ENCODE measurements around the gene RABL3.
A peak's percentile ranks its signal among the peaks of the same experiment; 100 is the strongest.
"Not testable (repeated sequence)": the region's sequence is repeated elsewhere in the genome, so short reads cannot be mapped to it uniquely, and the experiment has no call there.

Gene RABL3

GRCh38 chr3:120741320-120741719, 996 bp downstream of the RABL3 start:
- no peak for TF ChIP-seq CTCF (conservative IDR thresholded peaks at IDR 0.05; ENCODE audit: control insufficient read depth, insufficient read depth, low read depth, low read length)

GRCh38 chr3:120738006-120738405, 4.3 kb downstream of the RABL3 start:
- DNase-seq (ENCODE audit: low read depth); H3K4me3 ChIP-seq (ENCODE audit: control insufficient read depth, low read depth, low read length): not testable (repeated sequence)

More at GRCh38 chr3:120741320-120741719, 996 bp downstream of the RABL3 start:
- H3K4me3 ChIP-seq (ENCODE audit: control insufficient read depth, low read depth, low read length), result peak overlapping the region; percentile 96
- no peak for DNase-seq (ENCODE audit: low read depth)

GRCh38 chr3:120730576-120731542, 11.5 kb downstream of the RABL3 start:
- H3K4me3 ChIP-seq (ENCODE audit: control insufficient read depth, low read depth, low read length), result no peak overlapping the region
- no peak for TF ChIP-seq CTCF (conservative IDR thresholded peaks at IDR 0.05; ENCODE audit: control insufficient read depth, insufficient read depth, low read depth, low read length)
- no peak for DNase-seq (ENCODE audit: low read depth)

DNA sequence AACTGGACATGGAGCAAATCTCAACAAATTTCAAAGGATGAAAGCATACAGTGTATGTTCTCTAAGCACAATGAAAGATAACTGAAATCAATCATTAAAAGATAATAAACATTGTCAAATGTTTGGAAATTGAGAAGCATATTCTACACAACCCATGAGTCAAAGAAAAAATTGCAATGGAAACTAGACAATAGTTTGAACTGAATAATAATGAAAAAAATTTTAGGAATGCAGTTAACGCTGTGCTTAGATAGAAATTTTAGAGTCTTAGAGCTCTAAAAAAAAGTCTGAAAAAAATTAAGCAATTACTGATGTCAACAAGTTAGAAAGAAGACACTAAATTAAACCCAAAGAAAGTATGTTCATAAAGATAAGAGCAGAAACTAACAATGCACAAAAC, 15.5 kb downstream of the RABL3 start:
- no peak for DNase-seq (ENCODE audit: low read depth)
- H3K4me3 ChIP-seq (ENCODE audit: control insufficient read depth, low read depth, low read length), result no peak overlapping the region
- TF ChIP-seq CTCF (conservative IDR thresholded peaks at IDR 0.05; ENCODE audit: control insufficient read depth, insufficient read depth, low read depth, low read length), result no peak

- peak; percentile 20 for DNase-seq (ENCODE audit: low read depth)
- H3K4me3 ChIP-seq (ENCODE audit: control insufficient read depth, low read depth, low read length), result peak overlapping the region; percentile 39
Observed at GRCh38 chr3:120719167-120719834, 23.0 kb downstream of the RABL3 start.

GRCh38 chr3:120713262-120713661, 29.1 kb downstream of the RABL3 start:
- DNase-seq (ENCODE audit: low read depth), result no peak
- no peak for TF ChIP-seq CTCF (conservative IDR thresholded peaks at IDR 0.05; ENCODE audit: control insufficient read depth, insufficient read depth, low read depth, low read length)
- no peak overlapping the region for H3K4me3 ChIP-seq (ENCODE audit: control insufficient read depth, low read depth, low read length)

DNA sequence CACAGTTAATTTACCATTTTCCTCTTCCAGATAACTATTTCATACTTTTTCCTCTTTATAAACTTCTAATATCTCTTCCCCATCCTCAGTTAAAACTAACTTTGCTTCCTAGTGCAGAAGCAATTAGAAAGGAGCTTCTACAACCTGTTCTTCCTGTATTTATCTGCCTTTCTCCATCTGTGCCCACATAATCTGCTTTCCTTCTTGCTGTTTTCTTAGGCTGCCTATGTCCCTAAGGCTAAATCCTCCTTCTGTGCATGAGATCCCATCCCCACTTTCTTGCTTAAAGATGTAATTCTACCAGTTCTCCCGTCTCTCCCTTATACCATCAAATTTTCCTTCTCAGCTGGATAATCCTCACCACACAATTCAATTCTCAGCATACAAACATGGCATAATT, 31.9 kb downstream of the RABL3 start:
- no peak for TF ChIP-seq CTCF (conservative IDR thresholded peaks at IDR 0.05; ENCODE audit: control insufficient read depth, insufficient read depth, low read depth, low read length)
- H3K4me3 ChIP-seq (ENCODE audit: control insufficient read depth, low read depth, low read length), result no peak overlapping the region
- no peak for DNase-seq (ENCODE audit: low read depth)

All from fibroblast of mammary gland (primary cell).